Nephron (organoid): ENCODE measurements around the gene TUBB4B.

Source experiments
- H3K27ac Mint-ChIP-seq, 3 experiments: 2 replicates each; pipeline ENCODE4 v1.8.0; 2020; ENCODE audit warnings: mixed read lengths in 3 of 3, mild to moderate bottlenecking in 2 of 3, moderate library complexity in 1 of 3
- H3K27me3 Mint-ChIP-seq: 2 replicates; pipeline ENCODE4 v1.8.0; 2021; ENCODE audit warnings: low read depth, mild to moderate bottlenecking, moderate library complexity, mixed read lengths
- H3K36me3 Mint-ChIP-seq: 2 replicates; pipeline ENCODE4 v1.8.0; 2020; ENCODE audit warnings: low read depth, mixed read lengths
- H3K4me1 Mint-ChIP-seq: 2 replicates; pipeline ENCODE4 v1.8.0; 2020; ENCODE audit warnings: mixed read lengths
- H3K4me3 Mint-ChIP-seq, 3 experiments: 2 replicates each; pipeline ENCODE4 v1.8.0; 2020; ENCODE audit warnings: mild to moderate bottlenecking in 3 of 3, mixed read lengths in 3 of 3, moderate library complexity in 2 of 3
- H3K9me3 Mint-ChIP-seq: 2 replicates; pipeline ENCODE4 v1.8.0; 2020; ENCODE audit warnings: mixed read lengths
- CTCF ChIP-seq, 3 experiments: fragments of 200-600 bp; sonication (generic); IDR thresholded peaks; one replicate each; pipeline ENCODE4 v1.5.0; 2021; ENCODE audit warnings: antibody characterized with exemption in 3 of 3; ENCODE audit not compliant: unreplicated experiment in 3 of 3

Gene TUBB4B

GRCh38 chr9:137240841-137241489 is at the start of gene TUBB4B:
Gene TUBB4B (plus strand): TSS chr9:137241287. CDS start chr9:137241361, 74 bp downstream.
- Mint-ChIP-seq H3K4me1 (peaks cover 34% of the 10 kb centered on the region), H3K4me3 (peak within 1 kb of the TSS; percentile 89 to 96 (median 93)), H3K27ac (peak within 1 kb of the TSS; percentile 73 to 95 (median 94)), H3K36me3 (peaks cover 19% of the 10 kb centered on the region), H3K27me3 (no peaks in the 10 kb centered on the region), H3K9me3 (no peaks in the 10 kb centered on the region)
- TF ChIP-seq CTCF (IDR thresholded peaks at IDR 0.05; ENCODE audit: unreplicated experiment in 3 of 3) = no peak

GRCh38 chr9:137191691-137192447 is 49.2 kb upstream of the TUBB4B start:
- Mint-ChIP-seq H3K27ac (no peak overlapping the region), H3K27me3 (no peaks in the 10 kb centered on the region), H3K36me3 (no peaks in the 10 kb centered on the region), H3K4me1 (peaks cover 28% of the 10 kb centered on the region), H3K9me3 (no peaks in the 10 kb centered on the region), H3K4me3 (peak overlapping the region in 1 of 3 experiments; percentile 88)
- no peak for TF ChIP-seq CTCF (IDR thresholded peaks at IDR 0.05; ENCODE audit: unreplicated experiment in 3 of 3)

GRCh38 chr9:137192448-137192780 is 48.7 kb upstream of the TUBB4B start:
- H3K36me3 Mint-ChIP-seq = no peaks in the 10 kb centered on the region
- H3K27ac Mint-ChIP-seq = no peak overlapping the region
- H3K4me1 Mint-ChIP-seq = peaks cover 22% of the 10 kb centered on the region
- H3K27me3 Mint-ChIP-seq = no peaks in the 10 kb centered on the region
- H3K4me3 Mint-ChIP-seq = peak overlapping the region in 2 of 3 experiments; percentile 31 to 38
- H3K9me3 Mint-ChIP-seq = no peaks in the 10 kb centered on the region
- no peak for TF ChIP-seq CTCF (IDR thresholded peaks at IDR 0.05; ENCODE audit: unreplicated experiment in 3 of 3)

GRCh38 chr9:137192859-137193258 is 48.2 kb upstream of the TUBB4B start:
- no peak overlapping the region for H3K27ac Mint-ChIP-seq
- no peak for TF ChIP-seq CTCF (IDR thresholded peaks at IDR 0.05; ENCODE audit: unreplicated experiment in 3 of 3)
- H3K9me3 Mint-ChIP-seq = no peaks in the 10 kb centered on the region
- no peaks in the 10 kb centered on the region for H3K27me3 Mint-ChIP-seq
- H3K4me1 Mint-ChIP-seq = peaks cover 18% of the 10 kb centered on the region
- no peak overlapping the region for H3K4me3 Mint-ChIP-seq
- H3K36me3 Mint-ChIP-seq = no peaks in the 10 kb centered on the region

GRCh38 chr9:137193771-137194170 is 47.3 kb upstream of the TUBB4B start:
- H3K9me3 Mint-ChIP-seq = no peaks in the 10 kb centered on the region
- no peak overlapping the region for H3K27ac Mint-ChIP-seq
- H3K4me3 Mint-ChIP-seq = no peak overlapping the region
- TF ChIP-seq CTCF (IDR thresholded peaks at IDR 0.05; ENCODE audit: unreplicated experiment in 3 of 3) = no peak
- no peaks in the 10 kb centered on the region for H3K36me3 Mint-ChIP-seq
- H3K27me3 Mint-ChIP-seq = no peaks in the 10 kb centered on the region
- H3K4me1 Mint-ChIP-seq = peaks cover 17% of the 10 kb centered on the region
